ENCODE data around the gene GRIK4.

DNA sequence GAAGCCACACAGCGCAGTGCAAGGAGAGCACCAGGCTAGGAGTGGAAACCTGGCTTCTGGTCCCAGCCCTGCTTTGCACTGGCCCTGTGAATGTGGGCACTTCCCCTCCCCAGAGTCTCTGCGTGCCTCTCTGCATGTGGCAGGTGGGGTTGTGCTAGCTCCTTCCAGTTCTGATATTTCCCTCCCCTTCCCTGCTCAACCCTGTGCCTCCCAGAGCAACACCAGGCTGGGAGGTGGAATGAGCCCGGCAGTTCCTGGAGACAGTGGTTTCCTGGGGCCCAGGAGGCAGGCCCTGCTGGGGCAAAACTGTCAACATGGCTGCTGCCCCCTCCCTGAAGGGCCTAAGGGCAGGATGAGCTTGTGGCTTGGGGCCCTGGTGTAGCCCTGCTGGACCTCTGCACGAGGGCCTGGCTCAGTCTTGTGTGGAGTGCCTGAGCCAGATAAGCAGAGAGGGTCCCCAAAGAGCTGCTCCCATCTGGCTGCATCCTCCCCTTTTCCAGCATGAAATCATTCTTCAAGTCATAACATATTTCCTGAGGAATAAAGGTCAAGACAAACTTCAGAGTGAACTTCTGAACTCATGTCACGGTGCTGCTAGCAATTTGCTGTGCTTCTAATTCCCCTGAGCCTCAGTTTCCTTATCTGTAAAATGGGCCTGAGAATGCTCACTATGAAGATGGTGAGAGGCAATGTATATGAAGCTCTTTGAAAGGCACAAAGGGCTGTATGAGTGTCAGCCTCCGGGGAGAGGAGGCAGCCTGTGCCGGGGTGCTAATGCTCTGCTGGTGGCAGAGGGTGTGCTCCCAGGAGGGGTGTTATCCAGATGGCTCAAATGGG lies 116.0 kb downstream of the GRIK4 start:
- TF ChIP-seq, protein P1, sequence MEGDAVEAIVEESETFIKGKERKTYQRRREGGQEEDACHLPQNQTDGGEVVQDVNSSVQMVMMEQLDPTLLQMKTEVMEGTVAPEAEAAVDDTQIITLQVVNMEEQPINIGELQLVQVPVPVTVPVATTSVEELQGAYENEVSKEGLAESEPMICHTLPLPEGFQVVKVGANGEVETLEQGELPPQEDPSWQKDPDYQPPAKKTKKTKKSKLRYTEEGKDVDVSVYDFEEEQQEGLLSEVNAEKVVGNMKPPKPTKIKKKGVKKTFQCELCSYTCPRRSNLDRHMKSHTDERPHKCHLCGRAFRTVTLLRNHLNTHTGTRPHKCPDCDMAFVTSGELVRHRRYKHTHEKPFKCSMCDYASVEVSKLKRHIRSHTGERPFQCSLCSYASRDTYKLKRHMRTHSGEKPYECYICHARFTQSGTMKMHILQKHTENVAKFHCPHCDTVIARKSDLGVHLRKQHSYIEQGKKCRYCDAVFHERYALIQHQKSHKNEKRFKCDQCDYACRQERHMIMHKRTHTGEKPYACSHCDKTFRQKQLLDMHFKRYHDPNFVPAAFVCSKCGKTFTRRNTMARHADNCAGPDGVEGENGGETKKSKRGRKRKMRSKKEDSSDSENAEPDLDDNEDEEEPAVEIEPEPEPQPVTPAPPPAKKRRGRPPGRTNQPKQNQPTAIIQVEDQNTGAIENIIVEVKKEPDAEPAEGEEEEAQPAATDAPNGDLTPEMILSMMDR (IDR thresholded peaks at IDR 0.05; ENCODE audit: low read length) = no peak
- TF ChIP-seq EZH2 (IDR thresholded peaks at IDR 0.05; ENCODE audit: borderline replicate concordance, low read length) = no peak

Data from OCI-LY1 (cell line).